Activated CD4-positive, alpha-beta T cell treated with anti-CD3 and anti-CD28 coated beads for 36 hours (primary cell): ENCODE measurements around the gene POLRMT. TPM values are rescaled to one million over a fixed set of nuclear protein-coding genes. Genes with fewer than 3 reads are reported as not detected.
"Not testable (repeated sequence)": the region's sequence is repeated elsewhere in the genome, so short reads cannot be mapped to it uniquely, and the experiment has no call there.

Source experiments
- ATAC-seq: fragments of 200-7000 bp; cut with Tn5 transposase; one replicate; pipeline ENCODE4 v1.10.0; 2021; ENCODE audit warnings: mild to moderate bottlenecking, moderate library complexity
- CTCF ChIA-PET: fragments of 350-600 bp; sonication (Branson Sonifier 250); formaldehyde crosslinking; loops from one replicate; lab custom pipeline; 2021; ENCODE audit warnings: antibody characterized with exemption; lab: Charles Lee
- POLR2A ChIA-PET: fragments of 350-600 bp; sonication (Branson Sonifier 250); formaldehyde crosslinking; loops from one replicate; lab custom pipeline; 2021; ENCODE audit warnings: antibody characterized with exemption, inconsistent platforms; lab: Charles Lee
- DNase-seq: peaks from one replicate; pipeline ENCODE4 v3.0.0-alpha.2; 2020
- H3K27ac Mint-ChIP-seq: one replicate; pipeline ENCODE4 v1.8.0; 2021; ENCODE audit warnings: mixed read lengths
- H3K27me3 Mint-ChIP-seq: one replicate; pipeline ENCODE4 v1.8.0; 2021; ENCODE audit warnings: mixed read lengths
- H3K36me3 Mint-ChIP-seq: one replicate; pipeline ENCODE4 v1.8.0; 2021; ENCODE audit warnings: low read depth, mixed read lengths
- H3K4me1 Mint-ChIP-seq: one replicate; pipeline ENCODE4 v1.8.0; 2021; ENCODE audit warnings: mixed read lengths
- H3K4me3 Mint-ChIP-seq: one replicate; pipeline ENCODE4 v1.8.0; 2021; ENCODE audit warnings: mild to moderate bottlenecking, moderate library complexity, mixed read lengths
- H3K9me3 Mint-ChIP-seq: one replicate; pipeline ENCODE4 v1.8.0; 2021; ENCODE audit warnings: low read depth, mixed read lengths
- intact Hi-C, 2 experiments: fragments of 100-400 bp; cut with DNase I in 1 of 2; cut with micrococcal nuclease in 1 of 2; formaldehyde crosslinking; loops; one replicate each; pipeline versions ENCODE4 v1.14.2 to v1.15.1; 2022 to 2024; cut with DNase I, micrococcal nuclease
- total RNA-seq, 2 experiments: library from RNA; stranded (reverse); gene quantifications; one replicate each; pipeline ENCODE4 v1.2.3, GENCODE V29; 2021

The POLRMT gene
- total RNA-seq, 2 experiments from 2014 or later, result 69.0 to 77.4 TPM

DNA sequence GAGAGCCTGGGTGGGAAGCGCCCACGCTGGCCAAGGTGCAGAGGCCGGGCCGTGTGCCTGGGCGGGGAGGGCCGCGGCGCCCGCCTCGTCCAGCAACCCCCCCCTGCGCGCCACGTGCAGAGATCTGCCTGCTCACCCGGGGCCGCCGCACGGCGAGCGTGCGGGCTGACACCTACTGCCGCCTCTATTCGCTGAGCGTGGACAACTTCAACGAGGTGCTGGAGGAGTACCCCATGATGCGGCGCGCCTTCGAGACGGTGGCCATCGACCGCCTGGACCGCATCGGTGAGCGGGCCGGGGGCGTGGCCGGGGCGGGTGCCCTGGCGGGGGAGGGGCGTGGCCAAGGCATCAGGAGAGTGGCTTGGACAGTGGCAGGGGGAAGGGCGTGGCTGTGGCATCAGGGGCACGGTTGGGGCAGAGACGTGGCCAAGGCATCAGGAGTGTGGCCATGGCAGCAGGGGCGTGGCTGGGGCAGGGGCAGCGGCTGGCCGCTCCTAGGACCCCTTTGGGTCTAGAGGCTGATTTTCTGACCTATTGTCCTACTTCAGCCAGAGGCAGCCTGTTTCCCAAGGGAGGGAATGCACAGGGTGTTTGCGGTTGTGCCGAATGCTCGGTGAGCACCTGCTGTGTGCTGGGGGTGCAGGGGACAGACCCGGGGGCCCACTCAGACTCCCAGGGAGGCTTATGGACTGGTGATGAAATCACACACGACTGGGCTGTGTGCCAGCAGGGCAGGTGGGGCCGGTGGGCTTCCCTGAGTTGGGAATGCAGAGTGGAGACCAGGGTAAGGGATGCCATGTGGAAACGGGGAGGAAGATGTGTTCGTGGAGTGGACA, 19.4 kb downstream of the POLRMT start:
- Mint-ChIP-seq H3K9me3 (no peaks in the 10 kb centered on the region), H3K27ac (no peak overlapping the region), H3K36me3 (peaks cover 24% of the 10 kb centered on the region), H3K27me3 (peaks cover 2% of the 10 kb centered on the region), H3K4me1 (peaks cover 25% of the 10 kb centered on the region), H3K4me3 (no peak overlapping the region)
- POLR2A ChIA-PET, result no interaction called here
- intact Hi-C loops, result loop anchor here in 1 of 2 experiments (1.0 to 5.0 kb wide), 2 partner anchors 13 to 183 kb away; partner anchors contain the start of gene PTBP1
- no peak for DNase-seq
- no peak for ATAC-seq
- CTCF ChIA-PET, result no interaction called here

- H3K27ac Mint-ChIP-seq, result no peak overlapping the region
- peaks cover 2% of the 10 kb centered on the region for H3K27me3 Mint-ChIP-seq
- H3K4me3 Mint-ChIP-seq, result no peak overlapping the region
- ATAC-seq (no peak), DNase-seq (no peak)
- ChIA-PET POLR2A (no interaction called here), CTCF (no interaction called here)
- H3K9me3 Mint-ChIP-seq, result no peaks in the 10 kb centered on the region
- intact Hi-C loops, result loop anchor here in 1 of 2 experiments (1.0 to 5.0 kb wide), 2 partner anchors 14 to 184 kb away; partner anchors contain the start of gene PTBP1
- peaks cover 15% of the 10 kb centered on the region for H3K36me3 Mint-ChIP-seq
- H3K4me1 Mint-ChIP-seq, result peaks cover 25% of the 10 kb centered on the region
These were observed 20.4 kb downstream of the POLRMT start for GRCh38 chr19:612941-613340.

- peak; percentile 86 for DNase-seq
- intact Hi-C loops, result loop anchor here in 1 of 2 experiments (1.0 to 5.0 kb wide), 5 partner anchors 22 to 186 kb away; partner anchors contain the start of genes BSG, POLRMT and PTBP1
- peaks cover 25% of the 10 kb centered on the region for H3K4me1 Mint-ChIP-seq
- peak overlapping the region; percentile 72 for H3K4me3 Mint-ChIP-seq
- no peaks in the 10 kb centered on the region for H3K9me3 Mint-ChIP-seq
- peaks cover 15% of the 10 kb centered on the region for H3K36me3 Mint-ChIP-seq
- peaks cover 2% of the 10 kb centered on the region for H3K27me3 Mint-ChIP-seq
- peak overlapping the region; percentile 97 for H3K27ac Mint-ChIP-seq
- ChIA-PET POLR2A (interaction anchor here (0.6 to 1.3 kb wide), 2 partner anchors 39 to 49 kb away, joined by 4 to 8 read pairs; partner anchors contain the start of gene BSG), CTCF (interaction anchor here (1.2 kb wide), 1 partner anchor 79 kb away, joined by 4 read pairs; no protein-coding TSS in a partner anchor)
- ATAC-seq, result peak; percentile 85
These were observed 21.9 kb downstream of the POLRMT start for GRCh38 chr19:611481-611868.

- intact Hi-C loops, result loop anchor here in 1 of 2 experiments (1.0 to 5.0 kb wide), 5 partner anchors 22 to 186 kb away; partner anchors contain the start of genes BSG, POLRMT and PTBP1
- Mint-ChIP-seq H3K9me3 (no peaks in the 10 kb centered on the region), H3K4me1 (peaks cover 25% of the 10 kb centered on the region), H3K27me3 (peaks cover 2% of the 10 kb centered on the region), H3K36me3 (peaks cover 15% of the 10 kb centered on the region), H3K4me3 (peak overlapping the region; percentile 72), H3K27ac (peak overlapping the region; percentile 97)
- ATAC-seq, result peak; percentile 45
- ChIA-PET CTCF (no interaction called here), POLR2A (interaction anchor here (0.6 to 1.3 kb wide), 2 partner anchors 50 to 67 kb away, joined by 3 to 8 read pairs; no protein-coding TSS in a partner anchor)
- DNase-seq, result peak; percentile 75
These were observed 22.4 kb downstream of the POLRMT start for GRCh38 chr19:610801-611480.

DNA sequence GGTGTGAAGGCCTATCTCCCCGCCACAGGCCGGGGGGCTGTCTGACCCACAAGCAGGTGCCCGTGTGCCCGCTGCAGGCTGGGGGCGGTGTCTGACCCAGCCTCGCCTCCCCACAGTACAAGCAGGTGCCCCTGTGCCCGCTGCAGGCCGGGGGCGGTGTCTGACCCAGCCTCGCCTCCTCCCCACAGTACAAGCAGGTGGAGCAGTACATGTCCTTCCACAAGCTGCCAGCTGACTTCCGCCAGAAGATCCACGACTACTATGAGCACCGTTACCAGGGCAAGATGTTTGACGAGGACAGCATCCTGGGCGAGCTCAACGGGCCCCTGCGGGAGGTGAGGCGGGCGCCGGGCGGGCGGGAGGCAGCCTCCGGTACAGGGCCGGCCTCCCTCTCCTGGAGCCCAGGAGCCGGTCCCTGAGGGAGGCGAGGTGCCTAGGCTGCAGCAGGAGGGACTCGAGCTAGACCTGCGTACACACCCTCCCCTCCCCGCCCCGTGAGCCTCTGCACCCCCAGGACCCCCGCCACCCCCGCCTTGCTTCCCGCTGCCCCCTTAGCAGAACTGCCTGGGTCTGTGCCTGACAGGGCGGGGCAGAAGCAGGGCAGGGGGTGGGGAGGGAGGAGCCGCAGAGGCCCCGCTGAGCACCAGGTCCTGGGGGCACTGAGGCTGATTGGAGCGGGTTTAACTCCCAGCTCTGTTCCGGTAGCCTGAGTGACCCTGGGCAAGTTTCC, 23.1 kb downstream of the POLRMT start:
- peak; percentile 57 for DNase-seq
- Mint-ChIP-seq H3K9me3 (no peaks in the 10 kb centered on the region), H3K36me3 (peaks cover 12% of the 10 kb centered on the region), H3K27ac (peak overlapping the region; percentile 97), H3K4me3 (peak overlapping the region; percentile 72), H3K4me1 (peaks cover 23% of the 10 kb centered on the region), H3K27me3 (no peaks in the 10 kb centered on the region)
- ChIA-PET CTCF (no interaction called here), POLR2A (interaction anchor here (0.6 kb wide), 1 partner anchor 67 kb away, joined by 3 read pairs; no protein-coding TSS in a partner anchor)
- ATAC-seq, result peak; percentile 24
- intact Hi-C loops, result loop anchor here in 1 of 2 experiments (5.0 kb wide), 1 partner anchor 187 kb away; the partner anchor contains the start of gene PTBP1

- ChIA-PET POLR2A (no interaction called here), CTCF (no interaction called here)
- Mint-ChIP-seq H3K36me3 (peaks cover 4% of the 10 kb centered on the region), H3K27me3 (no peaks in the 10 kb centered on the region), H3K4me3 (no peak overlapping the region), H3K4me1 (peaks cover 23% of the 10 kb centered on the region), H3K27ac (no peak overlapping the region), H3K9me3 (no peaks in the 10 kb centered on the region)
- intact Hi-C loops, result no loop called here
- ATAC-seq (no peak), DNase-seq (no peak)
These were observed 24.4 kb downstream of the POLRMT start for GRCh38 chr19:609004-609346.

DNA sequence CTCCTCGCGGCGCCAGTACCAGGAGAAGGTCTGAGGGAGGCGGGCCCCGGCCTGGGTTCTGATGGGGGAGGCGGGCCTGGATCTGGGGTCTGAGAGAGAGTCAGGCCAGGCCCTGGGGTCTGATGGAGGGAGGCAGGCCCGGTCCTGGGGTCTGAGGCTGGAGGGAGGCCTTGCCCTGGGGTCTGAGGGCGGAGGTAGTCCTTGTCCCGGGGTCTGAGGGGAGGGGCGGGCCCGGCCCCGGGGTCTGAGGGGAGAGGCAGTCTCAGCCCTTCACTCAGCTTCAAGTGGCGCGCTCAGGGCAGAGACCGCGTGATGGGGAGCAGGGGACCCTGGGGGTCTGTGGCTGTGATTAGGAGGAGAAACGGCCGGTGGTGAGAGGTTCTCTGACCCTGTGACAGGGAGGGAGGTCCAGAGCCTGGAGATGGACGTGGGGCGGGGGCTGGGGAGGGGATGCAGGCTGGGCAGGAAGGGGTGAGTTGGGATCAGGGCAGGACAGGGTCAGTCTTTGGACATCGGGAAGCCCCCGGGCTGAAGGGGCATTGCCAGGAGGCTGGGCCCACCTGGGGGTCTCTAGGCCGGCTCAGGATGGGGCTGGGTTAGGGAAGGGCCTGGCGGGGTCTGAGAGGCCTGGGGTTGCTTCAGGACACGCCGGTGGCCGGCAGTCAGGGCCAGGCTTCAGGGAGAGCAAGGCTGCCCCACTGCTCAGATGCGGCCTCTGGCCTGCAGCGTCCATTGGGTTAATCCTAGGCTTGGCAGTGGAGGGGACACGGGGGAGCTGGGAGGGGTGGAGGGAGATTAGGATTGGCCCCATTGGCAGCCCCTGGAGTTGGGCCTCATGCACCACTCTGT, 25.0 kb downstream of the POLRMT start:
- H3K9me3 Mint-ChIP-seq, result no peaks in the 10 kb centered on the region
- ChIA-PET CTCF (no interaction called here), POLR2A (no interaction called here)
- intact Hi-C loops, result no loop called here
- no peak overlapping the region for H3K4me3 Mint-ChIP-seq
- H3K4me1 Mint-ChIP-seq, result peaks cover 23% of the 10 kb centered on the region
- ATAC-seq (no peak), DNase-seq (no peak)
- peaks cover 3% of the 10 kb centered on the region for H3K36me3 Mint-ChIP-seq
- no peaks in the 10 kb centered on the region for H3K27me3 Mint-ChIP-seq
- no peak overlapping the region for H3K27ac Mint-ChIP-seq

DNA sequence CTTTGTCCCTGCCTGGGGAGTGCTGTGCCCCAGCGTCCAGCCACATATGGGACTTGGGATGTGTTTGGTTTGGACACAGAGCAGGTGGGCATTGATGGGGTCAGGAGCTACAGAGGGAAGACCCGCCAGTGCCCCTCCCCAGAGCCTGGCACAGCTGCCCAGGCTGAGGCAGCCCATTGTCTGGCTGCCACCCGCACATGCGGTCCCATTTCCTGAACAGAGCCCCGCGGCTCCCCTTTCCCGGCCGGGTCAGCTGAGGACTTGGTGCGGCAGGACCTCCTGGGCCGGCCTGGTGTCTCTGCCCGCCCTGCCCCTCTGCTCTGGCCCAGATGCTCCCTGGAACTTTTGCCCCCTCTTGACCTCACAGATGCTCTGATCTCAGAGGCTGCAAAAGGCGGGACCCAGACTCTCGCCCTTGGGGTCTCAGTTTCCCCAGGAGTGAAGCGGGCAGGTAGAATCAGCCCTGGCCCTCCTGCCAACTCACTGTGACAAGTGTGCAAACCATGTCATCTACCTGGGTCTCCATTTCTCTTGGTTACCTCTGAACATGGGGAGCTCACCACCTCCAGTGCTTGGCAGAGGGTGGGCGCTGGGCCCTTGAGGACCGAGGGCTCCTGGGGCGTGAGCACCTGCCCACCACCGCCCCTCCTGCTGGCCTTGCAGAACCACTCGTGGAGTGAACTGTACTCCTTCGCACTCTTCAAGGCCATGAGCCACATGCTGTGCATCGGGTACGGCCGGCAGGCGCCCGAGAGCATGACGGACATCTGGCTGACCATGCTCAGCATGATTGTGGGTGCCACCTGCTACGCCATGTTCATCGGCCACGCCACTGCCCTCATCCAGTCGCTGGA, 25.8 kb downstream of the POLRMT start:
- ChIA-PET CTCF (no interaction called here), POLR2A (no interaction called here)
- ATAC-seq (no peak), DNase-seq (no peak)
- intact Hi-C loops, result no loop called here
- peaks cover 3% of the 10 kb centered on the region for H3K36me3 Mint-ChIP-seq
- H3K27me3 Mint-ChIP-seq, result no peaks in the 10 kb centered on the region
- no peak overlapping the region for H3K27ac Mint-ChIP-seq
- no peak overlapping the region for H3K4me3 Mint-ChIP-seq
- no peaks in the 10 kb centered on the region for H3K9me3 Mint-ChIP-seq
- H3K4me1 Mint-ChIP-seq, result peaks cover 19% of the 10 kb centered on the region

GRCh38 chr19:605061-605971, 28.0 kb downstream of the POLRMT start:
- CTCF ChIA-PET, result interaction anchor here (0.7 kb wide), 1 partner anchor 850 kb away, joined by 4 read pairs; no protein-coding TSS in a partner anchor
- POLR2A ChIA-PET, H3K27ac Mint-ChIP-seq, H3K9me3 Mint-ChIP-seq, H3K4me3 Mint-ChIP-seq, H3K4me1 Mint-ChIP-seq, H3K27me3 Mint-ChIP-seq, ATAC-seq, intact Hi-C loops, H3K36me3 Mint-ChIP-seq: not testable (repeated sequence)
- DNase-seq, result peak; percentile 64
